IPS-20b (cell line): ENCODE data around the gene MAP6.

Source experiments
- H3K27ac ChIP-seq: one replicate; pipeline ENCODE4 v1.5.1; 2013; ENCODE audit warnings: low read length
- H3K27me3 ChIP-seq: 2 replicates; pipeline ENCODE4 v1.6.1; 2013; ENCODE audit warnings: mild to moderate bottlenecking, low read length, inconsistent platforms; ENCODE audit not compliant: insufficient read depth
- H3K36me3 ChIP-seq: 2 replicates; pipeline ENCODE4 v1.6.1; 2013; ENCODE audit warnings: low read depth, mild to moderate bottlenecking, inconsistent platforms, low read length, moderate library complexity; ENCODE audit not compliant: insufficient read depth
- H3K4me1 ChIP-seq: 2 replicates; pipeline ENCODE4 v1.6.1; 2013; ENCODE audit warnings: mild to moderate bottlenecking, control low read depth, inconsistent platforms, low read length, moderate library complexity; ENCODE audit not compliant: insufficient read depth
- H3K4me3 ChIP-seq: 2 replicates; pipeline ENCODE4 v1.5.1; 2013; ENCODE audit warnings: mild to moderate bottlenecking, low read length, inconsistent platforms
- H3K9ac ChIP-seq: 2 replicates; pipeline ENCODE4 v1.6.1; 2013; ENCODE audit warnings: low read depth, mild to moderate bottlenecking, inconsistent platforms, low read length, moderate library complexity
- H3K9me3 ChIP-seq: 2 replicates; pipeline ENCODE4 v1.6.1; 2013; ENCODE audit warnings: mild to moderate bottlenecking, low read depth, low read length, inconsistent platforms; ENCODE audit not compliant: insufficient read depth

The MAP6 gene

GRCh38 chr11:75574698-75575602, 93.9 kb downstream of the MAP6 start:
- Histone ChIP-seq H3K27me3 (no peaks in the 10 kb centered on the region), H3K27ac (no peak overlapping the region), H3K9ac (no peak overlapping the region)

GRCh38 chr11:75572744-75573143, 96.1 kb downstream of the MAP6 start:
- H3K27ac ChIP-seq: no peak overlapping the region
- no peaks in the 10 kb centered on the region for H3K4me1 ChIP-seq
- no peak overlapping the region for H3K4me3 ChIP-seq
- H3K27me3 ChIP-seq: no peaks in the 10 kb centered on the region
- no peaks in the 10 kb centered on the region for H3K9me3 ChIP-seq
- no peak overlapping the region for H3K9ac ChIP-seq
- peaks cover 62% of the 10 kb centered on the region for H3K36me3 ChIP-seq

More at GRCh38 chr11:75574698-75575602, 93.9 kb downstream of the MAP6 start:
- no peaks in the 10 kb centered on the region for H3K9me3 ChIP-seq
- H3K4me1 ChIP-seq: no peaks in the 10 kb centered on the region
- no peak overlapping the region for H3K4me3 ChIP-seq
- H3K36me3 ChIP-seq: peaks cover 41% of the 10 kb centered on the region

- no peak overlapping the region for H3K9ac ChIP-seq
- peaks cover 73% of the 10 kb centered on the region for H3K36me3 ChIP-seq
- H3K27me3 ChIP-seq: no peaks in the 10 kb centered on the region
- no peak overlapping the region for H3K4me3 ChIP-seq
- H3K27ac ChIP-seq: no peak overlapping the region
- no peaks in the 10 kb centered on the region for H3K4me1 ChIP-seq
- H3K9me3 ChIP-seq: no peaks in the 10 kb centered on the region
Measured at GRCh38 chr11:75571625-75572024, 97.2 kb downstream of the MAP6 start.

GRCh38 chr11:75570559-75571139, 98.2 kb downstream of the MAP6 start:
- H3K4me3 ChIP-seq: no peak overlapping the region
- no peak overlapping the region for H3K9ac ChIP-seq
- H3K9me3 ChIP-seq: no peaks in the 10 kb centered on the region
- H3K27ac ChIP-seq: no peak overlapping the region
- H3K36me3 ChIP-seq: peaks cover 83% of the 10 kb centered on the region
- no peaks in the 10 kb centered on the region for H3K27me3 ChIP-seq
- H3K4me1 ChIP-seq: peaks cover 5% of the 10 kb centered on the region; the same call in 1 of the 2 replicates

GRCh38 chr11:75568616-75569219, 100.1 kb downstream of the MAP6 start:
- peaks cover 95% of the 10 kb centered on the region for H3K36me3 ChIP-seq
- H3K9ac ChIP-seq: no peak overlapping the region
- H3K27ac ChIP-seq: no peak overlapping the region

GRCh38 chr11:75567971-75568370, 100.9 kb downstream of the MAP6 start:
- H3K4me1 ChIP-seq: peaks cover 24% of the 10 kb centered on the region
- no peak overlapping the region for H3K4me3 ChIP-seq
- no peak overlapping the region for H3K9ac ChIP-seq
- no peaks in the 10 kb centered on the region for H3K9me3 ChIP-seq
- no peak overlapping the region for H3K27ac ChIP-seq
- peaks cover 88% of the 10 kb centered on the region for H3K36me3 ChIP-seq
- H3K27me3 ChIP-seq: no peaks in the 10 kb centered on the region

More at GRCh38 chr11:75568616-75569219, 100.1 kb downstream of the MAP6 start:
- Histone ChIP-seq H3K9me3 (no peaks in the 10 kb centered on the region), H3K27me3 (no peaks in the 10 kb centered on the region), H3K4me3 (no peak overlapping the region), H3K4me1 (peaks cover 22% of the 10 kb centered on the region)

- H3K27me3 ChIP-seq: no peaks in the 10 kb centered on the region
- H3K9ac ChIP-seq: no peak overlapping the region
- no peaks in the 10 kb centered on the region for H3K9me3 ChIP-seq
- no peak overlapping the region for H3K4me3 ChIP-seq
- no peak overlapping the region for H3K27ac ChIP-seq
- peaks cover 24% of the 10 kb centered on the region for H3K4me1 ChIP-seq
- H3K36me3 ChIP-seq: peaks cover 76% of the 10 kb centered on the region
Measured at GRCh38 chr11:75566763-75567279, 102.0 kb downstream of the MAP6 start.

- no peaks in the 10 kb centered on the region for H3K27me3 ChIP-seq
- H3K9me3 ChIP-seq: no peaks in the 10 kb centered on the region
- H3K4me1 ChIP-seq: peaks cover 24% of the 10 kb centered on the region
- peak overlapping the region; percentile 7; the same call in 1 of the 2 replicates for H3K4me3 ChIP-seq
- peak overlapping the region; percentile 10; the same call in 1 of the 2 replicates for H3K9ac ChIP-seq
- H3K36me3 ChIP-seq: peaks cover 70% of the 10 kb centered on the region
- peak overlapping the region; percentile 7 for H3K27ac ChIP-seq
Measured at GRCh38 chr11:75565916-75566762, 102.7 kb downstream of the MAP6 start.

GRCh38 chr11:75565221-75565814, 103.5 kb downstream of the MAP6 start:
- Histone ChIP-seq H3K4me3 (peak overlapping the region; percentile 95; the same call in 1 of the 2 replicates), H3K9me3 (no peaks in the 10 kb centered on the region), H3K4me1 (peaks cover 28% of the 10 kb centered on the region), H3K36me3 (peaks cover 61% of the 10 kb centered on the region), H3K27me3 (no peaks in the 10 kb centered on the region), H3K27ac (peak overlapping the region; percentile 7), H3K9ac (peak overlapping the region; percentile 99; the same call in 1 of the 2 replicates)

GRCh38 chr11:75563978-75564552, 104.8 kb downstream of the MAP6 start:
- peak overlapping the region; percentile 95 for H3K4me3 ChIP-seq
- H3K9ac ChIP-seq: peak overlapping the region; percentile 99

More at GRCh38 chr11:75563978-75564552, 104.8 kb downstream of the MAP6 start:
- Histone ChIP-seq H3K27ac (peak overlapping the region; percentile 99), H3K4me1 (peaks cover 35% of the 10 kb centered on the region), H3K36me3 (peaks cover 50% of the 10 kb centered on the region), H3K9me3 (no peaks in the 10 kb centered on the region), H3K27me3 (no peaks in the 10 kb centered on the region)
